Cardiac septum (tissue), 1 donor: Measurements from ENCODE around the gene DNAJA3. TPM values are rescaled to one million over a fixed set of nuclear protein-coding genes. Genes with fewer than 3 reads are reported as not detected.

Experiments used
- DNase-seq: peaks from one replicate; pipeline ENCODE4 v3.0.0-alpha.2; 2020; ENCODE audit warnings: low spot score
- intact Hi-C: fragments of 100-400 bp; cut with DNase I; formaldehyde crosslinking; loops from one replicate; pipeline ENCODE4 v1.14.0; 2022
- long read RNA-seq: library from polyadenylated mRNA; unstranded; transcript quantifications from one replicate; pipeline ENCODE4 v2.0.0, GENCODE V29; 2021
- total RNA-seq: library from RNA; stranded (reverse); fragmentation: NEBNext Ultra II Directional; extraction: Animal tissue kit (Norgen Biotek cat#: 25700); gene quantifications from one replicate; pipeline ENCODE4 v1.2.1, GENCODE V29; 2021
- donor health status: DM: no; HTN: no; CAD: no.

The DNAJA3 gene
- total RNA-seq, result 50.7 TPM
- long read RNA-seq, transcript DNAJA3-201 (12 exons, 2,763 nt), result minor isoform, 48 of 181 reads
- long read RNA-seq, transcript DNAJA3-202 (11 exons, 2,591 nt), result major isoform, 108 of 181 reads
- long read RNA-seq, partial matches to known transcripts, result 16 of 181 reads
- long read RNA-seq, other reads (novel, unspliced or antisense), result 7 of 181 reads

DNA sequence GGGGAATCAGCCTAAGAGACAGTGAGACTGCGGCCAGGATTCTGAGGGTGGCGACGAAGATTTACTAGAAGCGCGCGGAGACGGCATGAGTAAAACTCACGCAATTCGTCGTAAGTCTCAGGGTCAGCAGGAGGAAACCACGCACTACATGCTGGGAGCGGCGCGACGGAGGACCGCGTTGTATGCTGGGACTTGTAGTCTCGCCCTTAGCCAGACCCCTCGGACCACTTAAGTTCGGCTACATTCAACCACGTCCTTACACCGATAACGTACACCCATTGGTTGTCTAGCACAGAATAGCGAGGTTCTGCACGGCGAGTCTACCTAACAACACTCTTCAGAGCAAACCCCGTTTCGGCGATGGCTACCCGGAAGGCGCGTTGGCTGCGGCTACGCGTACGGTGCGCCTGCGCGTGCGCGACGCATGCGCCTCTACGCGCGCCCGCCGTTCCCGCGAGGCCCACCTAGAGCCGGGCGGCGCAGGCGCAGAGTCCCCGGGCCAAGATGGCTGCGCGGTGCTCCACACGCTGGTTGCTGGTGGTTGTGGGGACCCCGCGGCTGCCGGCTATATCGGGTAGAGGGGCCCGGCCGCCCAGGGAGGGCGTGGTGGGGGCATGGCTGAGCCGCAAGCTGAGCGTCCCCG, at the start of gene DNAJA3:
TSS of gene DNAJA3 (plus strand) at position 491 of the 643 bp plus-strand sequence. CDS start at position 505, 14 bp downstream.
- intact Hi-C loops, result no loop called here

DNA sequence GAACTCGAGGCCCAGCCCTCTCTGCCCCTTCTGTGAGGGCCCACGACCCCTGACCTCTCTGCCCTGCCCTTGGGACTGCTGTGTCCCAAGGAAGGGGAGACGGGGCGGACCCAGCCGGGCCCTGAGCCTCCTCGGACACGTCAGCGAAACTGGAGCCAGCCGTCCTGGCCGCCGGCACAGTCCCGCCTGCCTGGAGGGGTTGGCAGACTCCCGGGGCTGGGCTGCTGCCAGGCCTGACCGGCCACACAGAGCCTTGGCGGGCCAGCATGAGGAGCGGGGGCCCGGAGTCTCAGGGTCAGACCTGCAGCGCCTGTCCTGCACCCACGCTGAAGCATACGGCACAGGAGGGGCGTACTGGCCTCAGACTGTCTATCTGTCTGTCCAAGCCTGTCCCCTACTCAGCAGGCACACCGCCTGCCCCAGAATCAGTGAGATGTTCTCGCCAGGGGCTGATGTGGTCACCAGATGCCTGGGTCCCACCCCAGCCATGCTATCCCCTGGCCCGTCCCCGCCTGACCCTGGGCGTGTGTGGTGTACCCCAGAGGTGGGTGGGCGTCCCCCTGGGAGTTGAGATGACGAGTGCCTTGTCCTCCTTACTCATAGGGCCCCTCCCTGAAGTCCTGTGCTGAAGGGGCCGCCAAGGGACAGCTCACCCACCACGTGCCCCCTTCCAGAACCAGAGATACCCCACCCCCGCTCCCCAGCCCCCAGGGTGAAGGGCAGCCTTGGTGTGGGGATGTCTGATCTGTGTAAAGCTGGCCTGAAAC, 49.4 kb upstream of the DNAJA3 start:
- peak; percentile 92 for DNase-seq
- intact Hi-C loops, result no loop called here

More for the DNA sequence above, at the start of gene DNAJA3:
- peak; percentile 95 for DNase-seq

DNA sequence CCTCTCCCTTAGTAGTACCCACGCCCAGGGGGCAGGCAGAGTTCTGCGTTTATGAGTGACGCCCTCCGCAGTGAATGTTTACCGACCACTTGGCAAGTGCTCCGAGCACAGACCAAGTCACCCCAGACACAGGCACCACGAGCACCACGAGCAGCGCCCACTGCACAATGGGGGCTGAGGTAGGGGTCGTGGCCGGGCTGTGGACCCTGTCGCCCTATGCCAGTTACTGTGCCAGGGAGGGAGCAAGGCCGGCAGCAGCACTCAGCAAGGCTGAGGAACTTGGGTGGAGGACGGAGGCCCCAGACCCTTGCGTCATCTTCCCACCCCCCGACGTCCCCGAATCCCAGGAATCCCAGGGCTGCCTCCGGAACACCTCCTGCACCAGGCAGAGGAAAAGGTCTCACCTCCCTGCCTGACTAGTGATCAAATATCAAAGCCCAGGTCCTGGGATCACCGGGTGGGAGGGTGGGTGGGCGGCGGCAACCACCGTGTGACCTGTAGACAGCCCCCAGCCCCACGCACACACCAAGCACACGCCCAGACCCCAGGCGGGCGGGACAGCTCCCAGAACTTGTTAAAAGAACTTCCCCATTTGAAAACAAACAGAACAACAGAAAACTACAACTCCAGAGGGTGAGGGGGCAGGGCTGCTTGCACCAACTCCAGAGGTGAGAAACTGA, 48.6 kb upstream of the DNAJA3 start:
- intact Hi-C loops, result no loop called here
- DNase-seq, result no peak

DNA sequence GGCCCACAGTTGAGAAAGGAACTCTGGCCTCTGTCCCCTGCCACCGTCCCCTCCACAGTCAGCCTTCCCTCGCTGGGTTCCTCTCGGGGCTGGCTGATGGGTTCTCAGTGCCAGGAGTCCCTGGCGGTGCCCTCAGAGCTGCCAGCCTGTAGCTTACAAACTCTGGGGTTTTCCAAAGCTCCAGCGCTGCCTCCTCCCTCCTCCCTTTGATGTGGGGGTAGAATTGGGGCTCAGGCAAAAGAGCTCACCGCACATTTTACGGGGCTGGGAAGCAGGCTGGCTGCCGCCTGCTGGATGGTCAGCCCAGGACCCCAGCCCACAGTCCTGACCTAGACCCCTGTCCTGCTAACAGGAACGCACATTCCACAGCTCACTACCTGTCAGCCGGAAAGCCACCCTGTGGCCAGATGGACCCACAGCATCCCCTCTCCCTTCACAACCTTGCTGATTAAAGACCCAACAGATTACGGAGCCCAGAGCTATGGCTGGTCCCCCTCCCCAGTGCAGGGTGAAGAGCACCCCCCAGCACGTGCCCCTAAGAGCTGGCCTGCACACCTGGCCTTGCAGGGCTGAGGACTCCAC, 48.0 kb upstream of the DNAJA3 start:
- intact Hi-C loops, result no loop called here
- DNase-seq, result no peak

DNA sequence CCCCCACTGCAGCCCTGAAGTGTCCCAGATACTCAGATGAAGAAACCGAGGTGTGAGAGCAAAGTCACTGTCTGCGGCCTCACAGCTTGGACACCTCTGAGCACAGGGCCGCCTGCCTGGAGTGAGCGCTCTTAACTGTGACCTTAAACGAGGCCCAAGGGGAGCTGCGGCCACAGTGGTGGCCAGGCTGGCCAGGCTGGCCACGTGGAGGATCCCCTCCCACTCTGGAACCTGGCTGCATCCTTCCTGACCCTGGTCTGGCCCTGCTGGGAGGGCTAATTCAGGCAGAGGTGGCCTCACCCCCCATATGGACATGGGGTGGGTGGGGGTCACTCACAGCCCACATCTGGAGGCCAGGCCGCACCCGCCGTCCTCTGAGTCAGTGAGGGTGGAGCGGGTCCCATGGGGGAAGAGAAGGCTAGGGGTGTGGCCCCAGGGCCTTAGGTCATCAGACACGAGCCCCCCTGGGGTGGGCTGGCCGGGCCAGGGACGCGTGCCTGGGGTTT, 47.5 kb upstream of the DNAJA3 start:
- intact Hi-C loops, result no loop called here
- DNase-seq, result no peak

DNA sequence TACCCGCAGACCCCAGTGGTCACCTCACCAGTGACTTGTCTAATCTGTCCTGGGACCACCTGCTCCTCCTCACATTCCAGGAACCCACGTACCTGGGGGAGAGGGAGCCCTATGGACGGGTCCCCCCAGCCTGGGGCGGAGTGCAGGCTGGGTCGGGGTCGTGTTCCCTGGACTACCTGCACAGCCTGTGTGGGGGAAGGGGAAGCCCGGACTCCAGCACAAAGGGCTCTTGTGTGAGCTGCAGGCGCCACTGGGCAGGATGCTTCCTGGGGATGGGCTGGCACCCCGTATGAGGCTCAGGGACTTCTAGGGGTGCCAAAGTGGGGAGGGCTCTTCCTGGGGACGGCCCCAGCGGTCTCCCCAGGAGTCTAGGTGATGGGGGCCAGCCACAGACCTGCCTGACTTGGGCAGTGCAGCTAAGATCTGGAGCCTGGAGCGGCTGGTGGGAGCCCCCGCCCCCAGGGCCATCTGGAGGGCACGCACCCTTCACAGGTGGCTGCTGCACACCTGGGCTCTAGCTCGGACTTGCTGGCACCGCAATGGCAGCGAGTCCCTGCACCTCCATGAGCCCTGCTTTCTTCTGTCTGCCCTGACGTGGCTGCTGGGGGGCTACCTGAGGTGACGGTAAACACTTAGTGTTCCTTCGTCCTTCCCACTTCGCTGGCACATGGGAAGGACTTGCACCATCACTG, 46.5 kb upstream of the DNAJA3 start:
- DNase-seq, result no peak
- intact Hi-C loops, result no loop called here

DNA sequence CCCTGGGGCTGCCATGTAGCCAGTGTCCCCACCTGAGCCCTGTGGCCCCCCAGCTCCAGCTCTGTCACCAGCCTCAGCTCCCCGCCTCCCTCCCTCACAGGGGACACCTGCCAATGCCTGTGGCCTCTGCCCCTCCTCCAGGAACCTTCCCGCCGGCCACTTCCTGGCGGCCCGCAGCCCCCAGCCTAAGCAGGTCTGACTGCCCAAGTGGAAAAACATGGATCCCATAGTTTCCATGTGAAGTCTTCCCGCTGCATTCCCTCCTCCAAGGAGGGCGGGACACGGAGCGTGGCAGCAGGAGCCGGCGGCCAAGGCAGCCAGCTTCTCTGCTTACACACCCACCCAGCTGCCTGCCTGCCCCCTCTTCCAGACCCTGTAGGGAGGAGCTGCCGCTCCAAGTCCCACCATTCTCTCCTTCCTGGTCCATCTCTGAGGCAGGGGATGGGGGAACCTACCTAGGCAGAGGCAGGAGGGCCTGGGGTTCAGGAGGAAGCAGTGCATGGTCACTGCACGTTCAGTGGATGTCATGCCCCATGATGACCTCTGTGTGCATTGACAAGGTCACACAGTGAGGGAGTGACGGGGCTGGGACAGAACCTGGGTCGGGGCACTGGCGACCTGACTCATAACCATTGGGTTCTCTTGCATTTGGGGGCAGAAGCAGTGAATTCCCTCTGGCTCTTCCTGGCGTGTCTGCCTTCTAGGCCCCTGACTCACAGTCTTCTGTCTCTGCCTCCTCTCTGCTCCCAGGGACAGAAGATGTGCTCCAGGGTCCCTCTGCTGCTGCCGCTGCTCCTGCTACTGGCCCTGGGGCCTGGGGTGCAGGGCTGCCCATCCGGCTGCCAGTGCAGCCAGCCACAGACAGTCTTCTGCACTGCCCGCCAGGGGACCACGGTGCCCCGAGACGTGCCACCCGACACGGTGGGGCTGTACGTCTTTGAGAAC, 45.3 kb upstream of the DNAJA3 start:
- DNase-seq, result no peak
- intact Hi-C loops, result no loop called here

DNA sequence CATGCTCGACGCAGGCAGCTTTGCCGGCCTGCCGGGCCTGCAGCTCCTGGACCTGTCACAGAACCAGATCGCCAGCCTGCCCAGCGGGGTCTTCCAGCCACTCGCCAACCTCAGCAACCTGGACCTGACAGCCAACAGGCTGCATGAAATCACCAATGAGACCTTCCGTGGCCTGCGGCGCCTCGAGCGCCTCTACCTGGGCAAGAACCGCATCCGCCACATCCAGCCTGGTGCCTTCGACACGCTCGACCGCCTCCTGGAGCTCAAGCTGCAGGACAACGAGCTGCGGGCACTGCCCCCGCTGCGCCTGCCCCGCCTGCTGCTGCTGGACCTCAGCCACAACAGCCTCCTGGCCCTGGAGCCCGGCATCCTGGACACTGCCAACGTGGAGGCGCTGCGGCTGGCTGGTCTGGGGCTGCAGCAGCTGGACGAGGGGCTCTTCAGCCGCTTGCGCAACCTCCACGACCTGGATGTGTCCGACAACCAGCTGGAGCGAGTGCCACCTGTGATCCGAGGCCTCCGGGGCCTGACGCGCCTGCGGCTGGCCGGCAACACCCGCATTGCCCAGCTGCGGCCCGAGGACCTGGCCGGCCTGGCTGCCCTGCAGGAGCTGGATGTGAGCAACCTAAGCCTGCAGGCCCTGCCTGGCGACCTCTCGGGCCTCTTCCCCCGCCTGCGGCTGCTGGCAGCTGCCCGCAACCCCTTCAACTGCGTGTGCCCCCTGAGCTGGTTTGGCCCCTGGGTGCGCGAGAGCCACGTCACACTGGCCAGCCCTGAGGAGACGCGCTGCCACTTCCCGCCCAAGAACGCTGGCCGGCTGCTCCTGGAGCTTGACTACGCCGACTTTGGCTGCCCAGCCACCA, 44.4 kb upstream of the DNAJA3 start:
- intact Hi-C loops, result no loop called here

DNA sequence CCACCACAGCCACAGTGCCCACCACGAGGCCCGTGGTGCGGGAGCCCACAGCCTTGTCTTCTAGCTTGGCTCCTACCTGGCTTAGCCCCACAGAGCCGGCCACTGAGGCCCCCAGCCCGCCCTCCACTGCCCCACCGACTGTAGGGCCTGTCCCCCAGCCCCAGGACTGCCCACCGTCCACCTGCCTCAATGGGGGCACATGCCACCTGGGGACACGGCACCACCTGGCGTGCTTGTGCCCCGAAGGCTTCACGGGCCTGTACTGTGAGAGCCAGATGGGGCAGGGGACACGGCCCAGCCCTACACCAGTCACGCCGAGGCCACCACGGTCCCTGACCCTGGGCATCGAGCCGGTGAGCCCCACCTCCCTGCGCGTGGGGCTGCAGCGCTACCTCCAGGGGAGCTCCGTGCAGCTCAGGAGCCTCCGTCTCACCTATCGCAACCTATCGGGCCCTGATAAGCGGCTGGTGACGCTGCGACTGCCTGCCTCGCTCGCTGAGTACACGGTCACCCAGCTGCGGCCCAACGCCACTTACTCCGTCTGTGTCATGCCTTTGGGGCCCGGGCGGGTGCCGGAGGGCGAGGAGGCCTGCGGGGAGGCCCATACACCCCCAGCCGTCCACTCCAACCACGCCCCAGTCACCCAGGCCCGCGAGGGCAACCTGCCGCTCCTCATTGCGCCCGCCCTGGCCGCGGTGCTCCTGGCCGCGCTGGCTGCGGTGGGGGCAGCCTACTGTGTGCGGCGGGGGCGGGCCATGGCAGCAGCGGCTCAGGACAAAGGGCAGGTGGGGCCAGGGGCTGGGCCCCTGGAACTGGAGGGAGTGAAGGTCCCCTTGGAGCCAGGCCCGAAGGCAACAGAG, 43.5 kb upstream of the DNAJA3 start:
- no peak for DNase-seq
- intact Hi-C loops, result no loop called here

More for the DNA sequence above, 44.4 kb upstream of the DNAJA3 start:
- no peak for DNase-seq

DNA sequence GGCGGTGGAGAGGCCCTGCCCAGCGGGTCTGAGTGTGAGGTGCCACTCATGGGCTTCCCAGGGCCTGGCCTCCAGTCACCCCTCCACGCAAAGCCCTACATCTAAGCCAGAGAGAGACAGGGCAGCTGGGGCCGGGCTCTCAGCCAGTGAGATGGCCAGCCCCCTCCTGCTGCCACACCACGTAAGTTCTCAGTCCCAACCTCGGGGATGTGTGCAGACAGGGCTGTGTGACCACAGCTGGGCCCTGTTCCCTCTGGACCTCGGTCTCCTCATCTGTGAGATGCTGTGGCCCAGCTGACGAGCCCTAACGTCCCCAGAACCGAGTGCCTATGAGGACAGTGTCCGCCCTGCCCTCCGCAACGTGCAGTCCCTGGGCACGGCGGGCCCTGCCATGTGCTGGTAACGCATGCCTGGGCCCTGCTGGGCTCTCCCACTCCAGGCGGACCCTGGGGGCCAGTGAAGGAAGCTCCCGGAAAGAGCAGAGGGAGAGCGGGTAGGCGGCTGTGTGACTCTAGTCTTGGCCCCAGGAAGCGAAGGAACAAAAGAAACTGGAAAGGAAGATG, 42.8 kb upstream of the DNAJA3 start:
- intact Hi-C loops, result no loop called here
- no peak for DNase-seq

DNA sequence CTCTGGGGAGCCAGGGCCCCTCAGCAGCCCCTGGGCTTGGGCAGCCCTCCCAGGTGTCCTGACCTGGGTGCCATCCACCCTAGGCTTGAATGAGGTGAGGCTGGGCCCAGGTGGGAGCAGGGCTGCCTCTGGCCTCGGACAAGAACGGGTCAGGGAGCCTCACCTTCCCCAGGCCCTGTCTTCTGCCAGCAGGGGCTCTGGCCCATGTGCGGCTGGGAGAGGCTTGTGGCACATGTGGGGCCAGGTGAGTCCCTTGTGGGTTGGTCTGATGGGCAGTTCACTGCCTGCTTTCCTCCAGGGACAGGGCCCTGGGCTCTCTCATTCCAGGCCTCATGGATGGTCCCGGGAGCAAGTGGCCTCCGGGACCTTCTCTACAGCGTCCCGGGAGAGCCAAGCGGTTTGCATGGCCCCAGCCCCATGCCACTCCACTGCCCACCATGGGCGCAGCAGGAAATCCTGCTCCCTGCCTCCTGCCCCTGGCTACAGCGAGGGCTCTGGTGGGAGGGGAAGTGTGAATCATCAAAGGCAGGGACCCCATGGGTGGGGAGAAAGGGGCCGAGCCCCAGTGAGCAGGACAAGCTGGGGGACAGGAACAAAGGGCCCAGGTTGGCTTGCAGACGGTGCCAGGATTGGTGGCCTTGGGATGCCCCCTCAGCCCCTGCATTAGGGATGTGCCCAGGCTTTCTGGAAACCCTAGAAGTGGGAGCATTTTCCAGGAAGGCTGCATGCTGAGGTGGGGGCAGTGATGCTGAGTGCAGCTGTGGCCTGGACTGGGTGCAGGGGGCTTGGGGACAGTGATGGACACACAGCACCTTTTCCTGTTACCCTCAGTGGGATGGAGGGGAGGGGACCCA, 41.9 kb upstream of the DNAJA3 start:
- no peak for DNase-seq
- intact Hi-C loops, result no loop called here

DNA sequence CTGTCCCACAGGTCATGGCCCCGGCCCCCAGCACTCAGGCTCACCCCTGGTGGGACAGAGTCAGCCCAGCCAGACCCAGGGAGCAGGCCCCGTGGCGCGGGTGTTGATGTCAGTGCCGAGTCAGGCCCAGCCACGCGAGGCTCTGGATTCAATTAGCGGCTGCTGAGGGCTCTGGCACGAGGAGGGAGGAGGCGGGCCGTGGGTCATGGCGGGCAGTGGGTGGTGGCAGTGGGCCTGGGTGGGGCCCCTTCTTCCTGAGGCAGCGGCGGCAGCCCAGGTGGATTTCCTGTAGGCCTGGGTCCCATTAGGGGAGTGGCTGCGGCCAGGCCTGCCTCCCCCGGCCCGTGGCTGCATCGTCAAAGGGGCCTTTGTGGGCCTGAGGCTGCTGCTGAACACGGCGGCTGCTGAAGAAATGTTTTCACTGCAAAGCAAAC, 41.1 kb upstream of the DNAJA3 start:
- intact Hi-C loops, result no loop called here
- no peak for DNase-seq

DNA sequence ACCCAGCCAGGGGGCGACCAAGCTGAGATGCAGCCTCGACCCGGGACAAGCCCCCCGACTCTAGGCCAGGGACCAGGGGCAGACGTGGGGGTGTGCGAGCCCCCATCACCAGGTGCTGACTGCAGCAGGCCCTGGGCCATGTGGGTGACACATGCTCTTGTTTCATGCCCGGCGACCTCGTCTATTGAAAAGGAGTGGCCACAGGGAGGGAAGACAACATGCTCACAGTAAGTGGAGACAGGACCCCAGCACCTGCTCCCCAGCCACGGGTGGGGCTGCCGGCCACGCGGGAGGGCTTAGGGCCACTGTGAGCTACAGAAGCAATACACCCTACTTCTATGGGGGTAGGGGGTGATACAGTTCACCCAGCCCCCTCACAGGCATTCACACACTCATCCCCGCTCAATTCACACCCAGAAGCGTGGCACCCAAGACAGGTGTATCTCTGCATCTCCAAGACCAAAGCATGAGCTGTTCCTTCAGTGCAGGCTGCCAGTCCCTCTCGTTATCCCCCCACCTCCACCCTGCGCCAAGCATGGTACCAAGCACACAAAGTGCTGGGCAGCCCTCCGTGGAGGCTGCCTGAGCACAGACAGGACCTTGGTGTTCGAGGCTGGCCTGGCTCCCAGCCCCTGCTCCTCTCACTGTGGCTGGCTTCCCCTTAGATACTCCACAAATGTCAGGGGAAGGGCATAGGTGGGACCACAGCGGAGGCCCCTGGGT, 40.4 kb upstream of the DNAJA3 start:
- intact Hi-C loops, result no loop called here
- DNase-seq, result no peak

DNA sequence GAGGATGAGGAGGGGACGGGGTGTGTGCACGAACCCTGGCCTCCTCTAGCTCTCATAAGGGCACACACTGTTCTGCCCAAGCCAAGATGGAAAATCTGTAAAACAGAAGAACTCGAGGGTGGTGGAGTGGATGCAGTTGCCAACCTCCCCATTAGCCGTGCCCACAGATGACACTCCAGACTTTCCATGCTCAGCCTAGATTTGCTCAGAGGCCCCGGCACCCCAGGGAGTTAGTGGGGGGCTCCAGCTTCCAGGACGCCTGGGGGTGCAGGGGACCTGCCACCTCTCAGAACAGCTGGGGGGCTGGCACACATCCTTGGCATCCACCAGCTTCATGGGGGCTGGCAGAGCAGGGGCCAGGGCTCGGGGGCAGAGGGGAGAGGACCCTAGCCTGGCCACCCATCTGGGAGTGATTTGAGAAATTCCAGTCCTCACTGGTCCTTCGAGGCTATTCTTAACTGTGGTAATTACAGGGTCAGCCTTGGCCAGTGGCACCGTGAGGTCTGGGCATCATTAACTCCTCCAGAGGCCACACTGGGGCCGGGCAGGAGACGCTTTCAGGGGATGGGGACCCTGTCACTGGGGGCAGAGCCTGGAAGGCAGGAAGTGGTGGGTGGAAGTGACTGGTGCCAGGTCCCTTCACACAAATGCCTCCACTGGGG, 39.7 kb upstream of the DNAJA3 start:
- intact Hi-C loops, result no loop called here
- DNase-seq, result no peak
